HepG2 (cell line): Measurements from ENCODE around the gene ANKRD53. TPM values are rescaled to one million over a fixed set of nuclear protein-coding genes. Genes with fewer than 3 reads are reported as not detected.

ENCODE experiments used
- ATAC-seq: fragments of 200-7000 bp; cut with Tn5 transposase; 3 replicates; pipeline ENCODE4 v1.9.1; 2020; ENCODE audit warnings: mild to moderate bottlenecking, moderate library complexity
- BruUV-seq: library from RNA; stranded (reverse); fragments of 400-500 nt; replicated peaks from 2 replicates; lab custom pipeline; 2021; lab: Mats Ljungman, UMichigan
- CTCF ChIA-PET: fragments of 300-600 bp; formaldehyde crosslinking; extraction: SDS; loops from one replicate; lab custom pipeline; 2021; ENCODE audit warnings: low total read pairs, inconsistent platforms, low intra/inter-chr PET ratio; lab: Yijun Ruan, JAX
- POLR2A ChIA-PET: fragments of 350-600 bp; sonication (Branson Sonifier 250); formaldehyde crosslinking; loops from one replicate; lab custom pipeline; 2020; ENCODE audit warnings: antibody characterized with exemption, inconsistent platforms; lab: Yijun Ruan, JAX
- DNase-seq: peaks from one replicate; pipeline ENCODE4 v3.0.0-alpha.2; 2015; ENCODE audit warnings: low spot score
- FAIRE-seq: peaks from 3 replicates; lab custom pipeline; 2011; peaks lifted over from hg19 to GRCh38; lab: Jason Lieb, UNC
- H2AFZ ChIP-seq: one replicate; pipeline ENCODE4 v1.6.1; 2011; ENCODE audit warnings: low read length, inconsistent platforms
- H3K27ac ChIP-seq: fragments of 300-600 bp; 3 replicates; pipeline ENCODE4 v1.8.0; 2011; ENCODE audit warnings: mixed run types, mild to moderate bottlenecking, mixed read lengths, low read length, inconsistent platforms; ENCODE audit not compliant: insufficient read depth; ENCODE audit errors: extremely low read length
- H3K27me3 ChIP-seq, 2 experiments: fragments of 200-600 bp in 1 of 2; 2 replicates in 1 of 2; 3 replicates in 1 of 2; pipeline versions ENCODE4 v1.6.0 to v1.8.0; 2011; ENCODE audit warnings: low read length in 2 of 2, mild to moderate bottlenecking in 2 of 2, moderate library complexity in 2 of 2, inconsistent platforms in 1 of 2; ENCODE audit not compliant: insufficient read depth in 2 of 2, control insufficient read depth in 1 of 2
- H3K36me3 ChIP-seq, 2 experiments: fragments of 200-600 bp in 1 of 2; replicated peaks in 1 of 2; 2 replicates in 1 of 2; 3 replicates in 1 of 2; pipeline versions ENCODE4 v1.5.1 to v1.8.0; 2011; ENCODE audit warnings: low read length in 2 of 2, inconsistent platforms in 1 of 2; ENCODE audit not compliant: insufficient read depth in 2 of 2, control insufficient read depth in 1 of 2
- H3K4me1 ChIP-seq: 2 replicates; pipeline ENCODE4 v1.5.1; 2012; ENCODE audit warnings: low read length, inconsistent platforms; ENCODE audit not compliant: insufficient read depth
- H3K4me2 ChIP-seq: 2 replicates; pipeline ENCODE4 v1.6.0; 2011; ENCODE audit warnings: low read depth, low read length, inconsistent platforms
- H3K4me3 ChIP-seq, 3 experiments: fragments of 200-600 bp in 1 of 3; sonication (generic), shearing (Covaris generic) in 1 of 3; replicated peaks in 1 of 3; 2 replicates each; pipeline ENCODE4 v1.5.1; 2011 to 2016; ENCODE audit warnings: low read length in 3 of 3, inconsistent platforms in 2 of 3, low read depth in 2 of 3, mild to moderate bottlenecking in 2 of 3, control low read depth in 1 of 3, mixed read lengths in 1 of 3; ENCODE audit not compliant: insufficient read depth in 1 of 3
- H3K79me2 ChIP-seq: one replicate; pipeline ENCODE4 v1.6.1; 2011; ENCODE audit warnings: low read length, inconsistent platforms; ENCODE audit not compliant: insufficient read depth
- H3K9ac ChIP-seq: 2 replicates; pipeline ENCODE4 v1.6.0; 2011; ENCODE audit warnings: mild to moderate bottlenecking, low read depth, low read length, inconsistent platforms; ENCODE audit not compliant: insufficient read depth
- H3K9me3 ChIP-seq: 2 replicates; pipeline ENCODE4 v1.5.1; 2012; ENCODE audit warnings: mild to moderate bottlenecking, low read length
- H4K20me1 ChIP-seq: 2 replicates; pipeline ENCODE4 v1.6.0; 2011; ENCODE audit warnings: inconsistent platforms, mild to moderate bottlenecking, low read length, moderate library complexity; ENCODE audit not compliant: insufficient read depth
- BRF2 ChIP-seq: sonication (generic); formaldehyde crosslinking; IDR thresholded peaks from 2 replicates; pipeline ENCODE4 v1.8.1; 2022; ENCODE audit warnings: mild to moderate bottlenecking, missing genetic modification reagents
- FOXP4 ChIP-seq: sonication (generic); formaldehyde crosslinking; IDR thresholded peaks from 2 replicates; pipeline ENCODE4 v1.4.0; 2020; ENCODE audit warnings: missing genetic modification reagents
- HIVEP1 ChIP-seq: sonication (generic); formaldehyde crosslinking; IDR thresholded peaks from 2 replicates; pipeline ENCODE4 v1.4.0; 2020; ENCODE audit warnings: mild to moderate bottlenecking, missing genetic modification reagents
- HNRNPL ChIP-seq: fragments of 200-400 bp; formaldehyde crosslinking; IDR thresholded peaks from 2 replicates; pipeline ENCODE4 v1.6.1; 2017; ENCODE audit warnings: mild to moderate bottlenecking, low read depth, low read length
- SP1 ChIP-seq, 2 experiments: fragments of 450-650 bp in 1 of 2; sonication (generic) in 1 of 2; formaldehyde crosslinking in 1 of 2; IDR thresholded peaks; 2 replicates each; pipeline versions ENCODE4 v1.4.0 to v1.6.1; 2016 to 2020; ENCODE audit warnings: missing genetic modification reagents in 1 of 2
- ZBTB42 ChIP-seq: sonication (generic); formaldehyde crosslinking; IDR thresholded peaks from 2 replicates; pipeline ENCODE4 v1.5.0; 2020; ENCODE audit warnings: mild to moderate bottlenecking, missing genetic modification reagents
- WGBS: methylation state at CpG from one replicate; pipeline ENCODE4 v1.1.6; 2017; ENCODE audit warnings: low lambda C conversion rate; 5-methylcytosine and 5-hydroxymethylcytosine counted together
- in situ Hi-C: cut with HindIII; loops from 2 replicates; pipeline ENCODE4 v1.10.0; 2017; ENCODE audit warnings: low pct_unique_long_range_greater_than_20kb; ENCODE audit not compliant: extremely low pct_ligation_motif_present
- intact Hi-C: fragments of 100-400 bp; cut with micrococcal nuclease; formaldehyde crosslinking; loops from one replicate; pipeline ENCODE4 v1.10.0; 2022; ENCODE audit not compliant: unreplicated experiment
- polyA plus RNA-seq, 8 experiments: library from polyadenylated mRNA; depleted of rRNA in 3 of 8; stranded (reverse) in 7 of 8; unstranded in 1 of 8; fragments of >200 nt; fragmentation: Illumina TruSeq in 4 of 8; extraction: Trizol in 4 of 8; gene quantifications; 2 replicates each; pipeline versions ENCODE4 v1.2.1 to v1.2.3, GENCODE V29; 2011 to 2016; ENCODE audit warnings: low read depth in 4 of 8, missing spikeins in 1 of 8, mixed read lengths in 1 of 8; ENCODE audit not compliant: insufficient read depth in 1 of 8
- total RNA-seq, 5 experiments: library from RNA; depleted of rRNA; stranded (reverse); fragments of >200 nt; fragmentation: Illumina TruSeq; extraction: Trizol; gene quantifications; 2 replicates each; pipeline ENCODE4 v1.2.3, GENCODE V29; 2016; ENCODE audit warnings: low read depth in 1 of 5

The ANKRD53 gene
- total and polyA plus RNA-seq, 2 of the 13 experiments (the other 11 are each of a cell fraction or from before 2014, with no cell fraction given) = 0.15 TPM; not detected in 1

- no peak for ATAC-seq
- WGBS = 30% methylated on average over 2 of the region's 4 CpGs
- no TSS peak for BruUV-seq
- Histone ChIP-seq H2AFZ (no peak overlapping the region), H3K36me3 (no peaks in the 10 kb centered on the region), H3K79me2 (no peaks in the 10 kb centered on the region), H3K27ac (no peak overlapping the region), H3K27me3 (peaks cover 0 to 6% of the 10 kb centered on the region in 2 experiments; a peak in 3 of 5 replicates), H3K4me3 (no peak overlapping the region)
- intact Hi-C loops = no loop called here
- in situ Hi-C loops = no loop called here
- FAIRE-seq = no peak
- no peak for TF ChIP-seq SP1 (IDR thresholded peaks at IDR 0.05)
- no peak for TF ChIP-seq SP1 (CRISPR knock-in tag; IDR thresholded peaks at IDR 0.05)
- TF ChIP-seq HNRNPL = no peak
- no peak for TF ChIP-seq HIVEP1 (CRISPR knock-in tag)
- no peak for TF ChIP-seq ZBTB42 (CRISPR knock-in tag)
- no peak for TF ChIP-seq BRF2 (CRISPR knock-in tag)
- no peak for TF ChIP-seq FOXP4 (CRISPR knock-in tag)
- TF ChIP-seq, all 625 proteins: peak for 0
- POLR2A ChIA-PET = interaction anchor here (1.0 kb wide), 1 partner anchor 15 kb away, joined by 3 read pairs; no protein-coding TSS in a partner anchor
- Histone ChIP-seq H3K4me1 (peaks cover 18% of the 10 kb centered on the region), H4K20me1 (no peaks in the 10 kb centered on the region), H3K9me3 (no peaks in the 10 kb centered on the region), H3K9ac (no peak overlapping the region), H3K4me2 (no peak overlapping the region)
- no peak for DNase-seq
- CTCF ChIA-PET = no interaction called here
Measured at GRCh38 chr2:70961648-70961994, 16.8 kb upstream of the ANKRD53 start.
